Activated T-helper 1 cell treated with anti-CD3 and anti-CD28 coated beads, Interleukin-12 subunit alpha, Interleukin-12 subunit beta, Interleukin-2, Interleukin-4 antibody, amounts not matched to agents 30 ng/mL and 10 ng/mL and 1 ng/mL, durations not matched to agents 14 hours and 24 hours and 36 hours (primary cell): ENCODE data around the gene CD3G. TPM values are rescaled to one million over a fixed set of nuclear protein-coding genes. Genes with fewer than 3 reads are reported as not detected.

ENCODE experiments used
- DNase-seq: peaks from one replicate; pipeline ENCODE4 v3.0.0; 2021; ENCODE audit warnings: low spot score
- H3K27ac Mint-ChIP-seq: one replicate; pipeline ENCODE4 v1.8.0; 2021; ENCODE audit warnings: mild to moderate bottlenecking, mixed read lengths
- H3K27me3 Mint-ChIP-seq: one replicate; pipeline ENCODE4 v1.8.0; 2022; ENCODE audit warnings: mild to moderate bottlenecking, moderate library complexity, mixed read lengths; ENCODE audit not compliant: insufficient read depth
- H3K36me3 Mint-ChIP-seq: one replicate; pipeline ENCODE4 v1.8.0; 2021; ENCODE audit warnings: low read depth, mixed read lengths
- H3K4me1 Mint-ChIP-seq: one replicate; pipeline ENCODE4 v1.8.0; 2021; ENCODE audit warnings: low read depth, mixed read lengths
- H3K4me3 Mint-ChIP-seq: one replicate; pipeline ENCODE4 v1.8.0; 2021; ENCODE audit warnings: mild to moderate bottlenecking, moderate library complexity, mixed read lengths
- H3K9me3 Mint-ChIP-seq: one replicate; pipeline ENCODE4 v1.8.0; 2021; ENCODE audit warnings: mixed read lengths
- intact Hi-C: fragments of 100-400 bp; cut with micrococcal nuclease; formaldehyde crosslinking; loops from one replicate; pipeline ENCODE4 v1.15.1; 2024
- total RNA-seq: library from RNA; stranded (reverse); gene quantifications from 2 replicates; pipeline ENCODE4 v1.2.3, GENCODE V29; 2022

CD3G gene
- total RNA-seq, 1 donor from 2014 or later = 134 TPM

DNA sequence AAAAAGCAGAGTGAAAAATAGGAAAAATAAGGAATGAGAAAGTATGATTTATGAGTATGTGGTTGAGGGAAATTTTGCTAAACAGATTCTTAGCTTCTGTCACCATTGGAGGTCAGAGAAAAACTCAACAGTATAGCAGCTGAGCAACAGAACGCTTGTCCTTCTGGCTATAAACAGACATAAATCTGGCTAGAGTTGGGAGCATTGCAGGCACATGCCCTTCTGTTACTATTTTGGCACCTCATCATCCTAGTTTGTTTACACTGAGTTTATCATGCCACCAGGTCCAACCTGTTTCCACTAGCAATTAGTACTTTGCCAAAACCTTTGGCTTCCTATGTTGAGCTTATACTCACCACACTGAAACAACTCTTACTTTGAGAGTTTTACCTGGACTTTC lies 22.1 kb downstream of the CD3G start:
- Mint-ChIP-seq H3K4me3 (no peak overlapping the region), H3K4me1 (peaks cover 16% of the 10 kb centered on the region), H3K9me3 (no peaks in the 10 kb centered on the region), H3K36me3 (peaks cover 63% of the 10 kb centered on the region), H3K27me3 (no peaks in the 10 kb centered on the region), H3K27ac (no peak overlapping the region)
- DNase-seq = no peak
- intact Hi-C loops = no loop called here

DNA sequence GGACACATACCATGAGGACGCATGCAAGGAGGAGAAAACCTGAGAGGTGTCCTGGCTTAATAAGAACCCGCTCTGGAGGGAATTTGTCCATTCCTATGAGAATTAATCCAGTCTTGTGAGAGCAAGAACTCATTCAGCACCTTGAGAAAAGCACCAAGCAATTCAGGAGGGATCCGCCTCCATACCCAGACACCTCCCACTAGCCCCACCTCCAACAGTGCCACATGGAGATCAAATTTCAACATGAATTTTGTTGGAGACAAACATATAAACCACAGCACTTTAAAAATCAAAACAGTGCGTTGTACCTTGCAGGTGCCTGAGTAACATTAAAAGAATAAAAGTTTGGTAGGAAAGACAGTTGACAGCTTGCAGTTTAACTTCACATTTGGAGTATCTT lies 26.6 kb downstream of the CD3G start:
- intact Hi-C loops = no loop called here
- peaks cover 2% of the 10 kb centered on the region for H3K4me1 Mint-ChIP-seq
- H3K9me3 Mint-ChIP-seq = no peaks in the 10 kb centered on the region
- no peak for DNase-seq
- no peak overlapping the region for H3K27ac Mint-ChIP-seq
- no peaks in the 10 kb centered on the region for H3K27me3 Mint-ChIP-seq
- no peak overlapping the region for H3K4me3 Mint-ChIP-seq
- peaks cover 71% of the 10 kb centered on the region for H3K36me3 Mint-ChIP-seq

DNA sequence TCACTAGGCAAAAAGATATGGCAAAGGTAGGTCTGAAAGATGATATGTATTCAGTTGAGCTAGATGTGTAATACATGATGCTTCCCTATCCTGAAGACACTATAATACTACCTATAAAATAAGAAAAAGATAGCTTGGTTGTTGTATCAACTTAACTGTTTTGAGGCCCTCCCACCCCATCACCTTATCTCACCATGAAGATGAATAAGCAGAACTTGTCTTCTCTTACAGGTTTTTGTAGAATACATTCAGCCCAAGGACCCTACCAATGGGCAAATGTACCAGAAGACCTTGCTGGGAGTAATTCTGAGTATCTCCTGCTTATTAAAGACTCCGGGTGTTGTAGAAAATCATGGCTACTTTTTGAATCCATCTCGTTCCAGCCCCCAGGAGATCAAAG lies 29.1 kb downstream of the CD3G start:
- H3K4me3 Mint-ChIP-seq = no peak overlapping the region
- DNase-seq = no peak
- intact Hi-C loops = no loop called here
- peaks cover 70% of the 10 kb centered on the region for H3K36me3 Mint-ChIP-seq
- H3K9me3 Mint-ChIP-seq = no peaks in the 10 kb centered on the region
- no peak overlapping the region for H3K27ac Mint-ChIP-seq
- no peaks in the 10 kb centered on the region for H3K27me3 Mint-ChIP-seq
- peaks cover 7% of the 10 kb centered on the region for H3K4me1 Mint-ChIP-seq

DNA sequence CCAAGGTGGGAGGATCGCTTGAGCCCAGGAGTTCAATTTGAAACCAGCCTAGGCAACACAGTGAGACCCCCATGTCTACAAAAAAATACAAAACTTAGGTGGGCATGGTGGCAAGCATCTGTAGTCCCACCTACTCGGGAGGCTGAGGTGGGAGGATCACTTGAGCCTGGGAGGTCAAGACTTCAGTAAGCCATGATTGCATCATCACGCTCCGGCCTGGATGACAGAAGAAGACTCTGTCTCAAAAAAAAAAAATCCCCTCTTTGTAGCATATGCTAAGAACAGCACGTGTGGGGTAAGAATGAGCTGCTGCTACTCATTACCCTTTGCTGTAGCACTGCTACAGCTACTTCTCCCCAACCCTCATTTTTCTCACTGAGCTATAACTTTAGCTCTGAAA lies 29.7 kb downstream of the CD3G start:
- no peak overlapping the region for H3K27ac Mint-ChIP-seq
- no peaks in the 10 kb centered on the region for H3K27me3 Mint-ChIP-seq
- peaks cover 7% of the 10 kb centered on the region for H3K4me1 Mint-ChIP-seq
- intact Hi-C loops = no loop called here
- DNase-seq = no peak
- H3K4me3 Mint-ChIP-seq = no peak overlapping the region
- H3K9me3 Mint-ChIP-seq = no peaks in the 10 kb centered on the region
- peaks cover 66% of the 10 kb centered on the region for H3K36me3 Mint-ChIP-seq

DNA sequence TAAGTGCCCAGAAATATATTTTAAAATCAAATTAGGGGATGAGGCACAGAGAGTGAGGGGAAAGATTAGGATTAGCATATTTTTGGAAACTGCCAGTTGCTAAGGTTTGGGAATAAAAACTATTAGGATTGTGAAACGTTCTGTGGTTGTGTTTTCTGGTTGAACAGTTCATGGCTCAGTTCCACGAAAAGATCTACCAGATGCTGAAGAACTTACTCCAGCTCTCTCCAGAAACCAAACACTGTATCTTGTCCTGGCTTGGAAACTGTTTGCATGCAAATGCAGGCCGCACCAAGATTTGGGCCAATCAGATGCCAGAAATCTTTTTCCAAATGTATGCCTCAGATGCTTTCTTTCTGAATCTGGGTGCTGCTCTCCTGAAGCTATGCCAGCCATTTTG lies 30.6 kb downstream of the CD3G start:
- intact Hi-C loops = no loop called here
- Mint-ChIP-seq H3K4me1 (peaks cover 7% of the 10 kb centered on the region), H3K4me3 (no peak overlapping the region), H3K27me3 (no peaks in the 10 kb centered on the region), H3K9me3 (no peaks in the 10 kb centered on the region), H3K36me3 (peaks cover 66% of the 10 kb centered on the region), H3K27ac (no peak overlapping the region)
- no peak for DNase-seq

DNA sequence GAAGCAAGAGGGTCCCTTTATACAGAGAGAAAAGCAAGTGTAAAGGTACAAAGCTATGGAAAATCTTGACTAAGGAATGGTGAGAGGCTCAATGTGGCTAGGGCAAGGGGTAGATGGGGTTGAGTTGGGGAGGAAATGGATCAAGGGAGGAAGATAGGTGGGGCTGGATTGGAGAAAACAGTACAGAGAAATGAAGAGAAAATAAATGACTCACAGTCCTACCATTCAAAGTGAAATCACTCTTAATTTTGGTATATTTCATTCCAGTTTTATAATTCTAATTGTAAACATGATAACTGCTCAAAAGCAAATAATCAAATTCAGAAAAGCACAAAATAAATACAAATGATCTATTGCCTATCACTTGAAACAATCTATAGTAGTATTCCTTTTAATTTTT lies 31.8 kb downstream of the CD3G start:
- DNase-seq = no peak
- H3K36me3 Mint-ChIP-seq = peaks cover 58% of the 10 kb centered on the region
- H3K27me3 Mint-ChIP-seq = no peaks in the 10 kb centered on the region
- peak overlapping the region; percentile 4 for H3K27ac Mint-ChIP-seq
- H3K9me3 Mint-ChIP-seq = no peaks in the 10 kb centered on the region
- H3K4me1 Mint-ChIP-seq = peaks cover 7% of the 10 kb centered on the region
- H3K4me3 Mint-ChIP-seq = no peak overlapping the region
- intact Hi-C loops = no loop called here

DNA sequence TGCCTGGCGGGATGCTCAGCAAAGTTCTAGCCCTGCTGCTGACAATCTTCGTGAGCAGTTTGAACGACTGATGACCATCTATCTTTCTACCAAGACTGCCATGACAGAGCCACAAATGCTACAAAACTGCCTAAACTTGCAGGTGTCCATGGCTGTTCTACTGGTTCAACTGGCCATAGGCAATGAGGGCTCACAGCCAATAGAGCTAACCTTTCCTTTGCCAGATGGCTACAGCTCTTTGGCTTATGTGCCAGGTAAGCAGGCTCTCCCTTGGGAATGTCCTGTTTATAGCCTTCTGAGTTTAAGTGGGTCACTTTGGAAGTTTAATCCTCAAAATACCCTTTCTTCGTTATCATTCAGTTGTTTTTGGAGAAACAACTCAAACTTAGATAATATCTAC lies 35.4 kb downstream of the CD3G start:
- no peaks in the 10 kb centered on the region for H3K27me3 Mint-ChIP-seq
- H3K9me3 Mint-ChIP-seq = no peaks in the 10 kb centered on the region
- H3K27ac Mint-ChIP-seq = no peak overlapping the region
- H3K4me1 Mint-ChIP-seq = peaks cover 7% of the 10 kb centered on the region
- H3K4me3 Mint-ChIP-seq = no peak overlapping the region
- H3K36me3 Mint-ChIP-seq = peaks cover 54% of the 10 kb centered on the region
- DNase-seq = no peak
- intact Hi-C loops = no loop called here

DNA sequence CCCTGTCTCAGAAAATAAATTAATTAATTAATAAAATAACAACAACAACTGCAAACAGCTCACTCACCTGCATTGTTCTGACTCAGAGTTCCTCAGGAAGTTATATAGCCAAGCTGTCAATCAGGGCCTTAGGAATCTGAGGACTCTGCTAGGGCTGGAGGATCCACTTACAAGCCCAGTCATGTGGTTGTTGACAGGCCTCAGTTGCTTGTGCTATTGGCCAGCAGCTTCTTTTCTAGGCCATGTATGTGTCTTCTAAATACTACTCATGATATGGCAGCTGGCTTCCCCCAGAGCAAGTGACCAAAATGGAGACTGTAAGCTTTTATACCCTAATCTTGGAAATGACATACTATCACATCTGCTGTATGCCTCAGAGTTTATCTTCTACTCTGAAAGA lies 36.4 kb downstream of the CD3G start:
- H3K36me3 Mint-ChIP-seq = peaks cover 58% of the 10 kb centered on the region
- intact Hi-C loops = no loop called here

DNA sequence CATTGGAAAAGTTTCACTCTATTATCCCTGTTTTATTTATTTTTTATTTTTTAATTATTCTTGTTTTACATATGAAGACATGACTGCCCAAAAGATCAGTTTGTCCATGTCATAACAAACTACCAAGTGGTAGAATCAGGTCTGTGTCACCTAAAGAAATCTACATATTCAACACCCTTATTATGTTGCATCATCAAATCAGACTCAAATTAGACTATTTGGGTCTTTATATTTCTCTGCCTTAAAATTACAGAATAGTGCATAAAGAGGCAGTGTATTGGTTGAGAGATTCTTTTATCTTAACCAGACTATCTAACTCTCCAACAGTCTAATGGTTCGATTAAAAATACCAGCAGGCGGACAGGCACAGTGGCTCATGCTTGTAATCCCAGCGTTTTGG lies 38.8 kb downstream of the CD3G start:
- Mint-ChIP-seq H3K9me3 (no peaks in the 10 kb centered on the region), H3K27ac (no peak overlapping the region), H3K4me3 (no peak overlapping the region), H3K27me3 (no peaks in the 10 kb centered on the region), H3K36me3 (peaks cover 66% of the 10 kb centered on the region), H3K4me1 (no peaks in the 10 kb centered on the region)
- intact Hi-C loops = no loop called here
- no peak for DNase-seq

More for the DNA sequence above, 36.4 kb downstream of the CD3G start:
- H3K27me3 Mint-ChIP-seq = no peaks in the 10 kb centered on the region
- H3K9me3 Mint-ChIP-seq = no peaks in the 10 kb centered on the region
- no peak for DNase-seq
- peaks cover 7% of the 10 kb centered on the region for H3K4me1 Mint-ChIP-seq
- H3K4me3 Mint-ChIP-seq = no peak overlapping the region
- no peak overlapping the region for H3K27ac Mint-ChIP-seq

DNA sequence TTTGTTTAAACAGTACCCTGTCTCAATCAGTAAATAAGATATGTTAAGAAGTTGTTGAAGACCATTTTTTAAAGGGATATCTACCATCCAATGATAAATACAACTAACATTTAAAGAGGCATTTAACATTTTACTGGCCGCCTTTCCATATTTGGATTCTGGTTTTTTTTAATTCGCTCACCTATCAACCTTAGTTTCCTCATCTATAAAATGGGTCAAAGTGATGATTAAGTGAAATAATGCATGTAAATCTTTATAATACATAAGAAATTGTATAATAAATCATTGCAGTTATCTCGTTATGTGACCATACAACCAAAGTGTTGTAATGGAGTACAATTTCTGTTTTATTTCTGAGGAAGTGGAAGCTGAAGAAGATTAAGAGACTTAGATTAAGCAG lies 39.5 kb downstream of the CD3G start:
- no peak overlapping the region for H3K4me3 Mint-ChIP-seq
- no peaks in the 10 kb centered on the region for H3K27me3 Mint-ChIP-seq
- no peak overlapping the region for H3K27ac Mint-ChIP-seq
- peaks cover 63% of the 10 kb centered on the region for H3K36me3 Mint-ChIP-seq
- no peaks in the 10 kb centered on the region for H3K4me1 Mint-ChIP-seq
- DNase-seq = no peak
- H3K9me3 Mint-ChIP-seq = no peaks in the 10 kb centered on the region
- intact Hi-C loops = no loop called here

DNA sequence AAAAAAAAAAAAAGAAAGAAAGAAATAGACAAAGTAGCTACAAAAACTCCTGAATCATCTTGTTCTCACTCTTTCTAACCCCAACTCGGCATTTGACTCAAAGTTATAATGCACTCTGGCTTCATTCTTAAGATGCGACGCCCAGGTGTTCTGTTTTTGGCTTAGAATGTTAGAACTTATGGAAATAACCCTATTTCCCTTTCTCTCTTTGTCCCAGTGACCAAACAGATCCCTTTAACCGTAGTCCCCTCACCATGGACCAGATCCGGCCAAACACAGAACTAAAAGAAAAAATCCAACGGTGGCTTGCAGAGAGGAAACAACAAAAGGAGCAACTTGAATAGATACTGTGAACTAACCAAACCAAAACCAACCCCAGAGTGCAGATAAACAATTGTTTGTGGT lies 52.0 kb downstream of the CD3G start:
- Mint-ChIP-seq H3K27ac (peak overlapping the region; percentile 88), H3K36me3 (peaks cover 25% of the 10 kb centered on the region)

DNA sequence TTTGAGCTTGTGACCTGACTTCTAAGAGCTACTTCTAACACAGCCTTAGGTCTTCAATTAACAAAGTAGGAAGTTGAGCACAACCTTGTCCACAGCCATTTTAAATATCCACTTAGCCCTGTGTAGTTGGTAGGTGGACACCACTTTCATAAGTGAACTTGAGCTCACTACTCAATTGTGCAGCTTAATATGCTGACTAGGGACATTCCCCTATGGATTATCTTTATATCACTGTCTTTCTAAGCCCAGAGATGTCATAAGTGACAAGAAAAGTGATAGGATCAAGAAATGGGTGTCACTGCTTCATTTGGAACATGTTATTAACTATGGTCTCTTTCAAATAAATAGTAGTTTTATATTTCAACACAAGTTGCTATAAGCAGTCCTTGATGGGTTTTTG lies 53.3 kb downstream of the CD3G start:
- H3K9me3 Mint-ChIP-seq = no peaks in the 10 kb centered on the region
- intact Hi-C loops = loop anchor here (5.0 kb wide), 2 partner anchors 155 to 1165 kb away; partner anchors contain the start of genes PCSK7 and RNF214
- H3K4me3 Mint-ChIP-seq = no peak overlapping the region
- H3K27ac Mint-ChIP-seq = peak overlapping the region; percentile 42
- peaks cover 28% of the 10 kb centered on the region for H3K36me3 Mint-ChIP-seq
- DNase-seq = no peak
- H3K4me1 Mint-ChIP-seq = peaks cover 61% of the 10 kb centered on the region
- no peaks in the 10 kb centered on the region for H3K27me3 Mint-ChIP-seq

More for the DNA sequence above, 52.0 kb downstream of the CD3G start:
- Mint-ChIP-seq H3K4me3 (peak overlapping the region; percentile 63), H3K4me1 (peaks cover 60% of the 10 kb centered on the region), H3K9me3 (no peaks in the 10 kb centered on the region), H3K27me3 (no peaks in the 10 kb centered on the region)
- intact Hi-C loops = loop anchor here (5.0 kb wide), 2 partner anchors 154 to 1164 kb away; partner anchors contain the start of genes PCSK7 and RNF214
- peak; percentile 33 for DNase-seq

DNA sequence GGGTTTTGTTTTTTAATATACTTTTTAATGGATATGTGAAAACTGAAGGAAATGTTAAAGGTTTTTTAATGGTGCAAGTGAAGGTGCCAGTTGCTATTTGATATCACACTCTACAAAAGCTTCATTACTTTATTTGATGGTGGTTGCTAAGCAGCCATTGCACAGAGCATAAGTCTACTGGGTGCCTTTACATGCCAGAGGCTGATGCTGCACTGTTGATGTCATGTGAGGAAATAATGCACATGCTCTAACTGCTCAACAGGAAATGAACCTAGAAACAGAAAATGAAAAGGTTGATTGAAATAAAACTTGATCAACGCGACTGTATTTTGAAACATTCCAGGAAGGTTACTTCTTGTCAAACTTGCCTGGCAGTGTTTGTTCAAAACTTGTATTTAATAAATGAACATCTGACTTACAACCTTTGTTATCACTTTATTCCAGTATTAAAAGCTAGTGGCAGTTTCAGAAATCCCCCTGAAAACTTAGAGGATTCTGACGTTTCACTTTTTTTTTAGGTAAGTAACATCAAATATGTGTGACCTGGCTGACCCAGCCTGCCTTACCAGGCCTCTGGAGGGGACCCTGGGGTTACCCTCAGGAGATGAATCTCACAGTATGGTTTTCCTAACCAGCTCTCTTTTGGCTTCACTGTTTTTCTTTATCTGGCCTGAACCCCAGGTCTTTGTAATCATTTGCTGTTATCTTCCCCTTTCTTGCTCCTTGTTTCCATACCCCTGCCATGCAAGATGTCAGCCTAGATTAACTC lies 54.8 kb downstream of the CD3G start:
- Mint-ChIP-seq H3K4me1 (peaks cover 64% of the 10 kb centered on the region), H3K27ac (peak overlapping the region; percentile 96), H3K27me3 (no peaks in the 10 kb centered on the region), H3K36me3 (peaks cover 28% of the 10 kb centered on the region), H3K9me3 (no peaks in the 10 kb centered on the region), H3K4me3 (peak overlapping the region; percentile 93)
- intact Hi-C loops = loop anchor here (5.0 kb wide), 2 partner anchors 157 to 1167 kb away; partner anchors contain the start of genes PCSK7 and RNF214
- DNase-seq = peak; percentile 65
